Transverse colon (tissue), 4 donors: Measurements from ENCODE around the gene SYNPO2. TPM values are rescaled to one million over a fixed set of nuclear protein-coding genes. Genes with fewer than 3 reads are reported as not detected.

Experiments
- DNase-seq: peaks from one replicate; pipeline ENCODE4 v3.0.0-alpha.2; 2019
- H3K27ac ChIP-seq, 4 donors: fragments of 200-600 bp; sonication (generic); 2 replicates each; pipeline ENCODE4 v1.5.1; 2016 to 2018; ENCODE audit warnings: inconsistent platforms in 4 of 4
- H3K27me3 ChIP-seq: fragments of 200-600 bp; sonication (generic); 2 replicates; pipeline ENCODE4 v1.5.1; 2017; ENCODE audit warnings: inconsistent platforms
- H3K36me3 ChIP-seq, 4 donors: fragments of 200-600 bp; sonication (generic); 2 replicates each; pipeline ENCODE4 v1.5.1; 2017 to 2019; ENCODE audit warnings: inconsistent platforms in 4 of 4
- H3K4me1 ChIP-seq, 4 donors: fragments of 200-600 bp; sonication (generic); 2 replicates each; pipeline ENCODE4 v1.5.1; 2017 to 2020; ENCODE audit warnings: inconsistent platforms in 4 of 4
- H3K4me3 ChIP-seq, 4 donors: fragments of 200-600 bp; sonication (generic); 1 replicate in 1 of 4; 2 replicates in 3 of 4; pipeline versions ENCODE4 v1.5.1 to v1.6.1; 2017 to 2019; ENCODE audit warnings: inconsistent platforms in 4 of 4
- H3K9me3 ChIP-seq, 2 donors: fragments of 200-600 bp; sonication (generic); 2 replicates each; pipeline ENCODE4 v1.5.1; 2017 to 2019; ENCODE audit warnings: inconsistent platforms in 2 of 2
- EP300 ChIP-seq: sonication (generic); formaldehyde crosslinking; IDR thresholded peaks from one replicate; pipeline ENCODE4 v1.6.1; 2017; ENCODE audit warnings: antibody characterized with exemption, low read depth
- POLR2A ChIP-seq: fragments of 450-650 bp; IDR thresholded peaks from one replicate; pipeline ENCODE4 v1.6.1; 2016; ENCODE audit warnings: antibody characterized with exemption, mild to moderate bottlenecking, moderate library complexity
- POLR2AphosphoS5 ChIP-seq, 3 donors: sonication (generic); formaldehyde crosslinking; IDR thresholded peaks; one replicate each; pipeline ENCODE4 v1.6.1; 2016; ENCODE audit warnings: antibody characterized with exemption in 3 of 3
- WGBS, 2 donors: methylation state at CpG; one replicate each; pipeline ENCODE4 v1.1.5; 2018; ENCODE audit warnings: low coverage in 1 of 2; 5-methylcytosine and 5-hydroxymethylcytosine counted together
- in situ Hi-C, 4 donors: fragments of 200-750 bp; cut with MboI; loops; one replicate each; pipeline versions ENCODE4 v1.15.0 to v1.15.1; 2017; ENCODE audit warnings: low sequenced_read_pairs in 3 of 4, low pct_ligation_motif_present in 1 of 4, low pct_unique_long_range_greater_than_20kb in 1 of 4
- intact Hi-C: fragments of 100-400 bp; cut with DNase I; formaldehyde crosslinking; loops from one replicate; pipeline ENCODE4 v1.15.1; 2023; ENCODE audit warnings: low total_unique reads
- total RNA-seq, 4 donors: library from RNA; depleted of rRNA; stranded (reverse); fragments of >200 nt; gene quantifications; one replicate each; pipeline ENCODE4 v1.1.0, GENCODE V29; 2016
- TF ChIP-seq, protein P1 (sequence below), 5 experiments: fragments of 200-600 bp in 3 of 5; fragments of 450-650 bp in 2 of 5; sonication (generic) in 3 of 5; IDR thresholded peaks; 1 replicate in 2 of 5; 2 replicates in 3 of 5; pipeline ENCODE4 v1.5.1; 2016 to 2017; ENCODE audit warnings: antibody characterized with exemption in 5 of 5, inconsistent platforms in 3 of 5, mild to moderate bottlenecking in 2 of 5, moderate library complexity in 1 of 5

The SYNPO2 gene
- total RNA-seq, 4 donors from 2014 or later: 99.7 to 400 (median 145) TPM

DNA sequence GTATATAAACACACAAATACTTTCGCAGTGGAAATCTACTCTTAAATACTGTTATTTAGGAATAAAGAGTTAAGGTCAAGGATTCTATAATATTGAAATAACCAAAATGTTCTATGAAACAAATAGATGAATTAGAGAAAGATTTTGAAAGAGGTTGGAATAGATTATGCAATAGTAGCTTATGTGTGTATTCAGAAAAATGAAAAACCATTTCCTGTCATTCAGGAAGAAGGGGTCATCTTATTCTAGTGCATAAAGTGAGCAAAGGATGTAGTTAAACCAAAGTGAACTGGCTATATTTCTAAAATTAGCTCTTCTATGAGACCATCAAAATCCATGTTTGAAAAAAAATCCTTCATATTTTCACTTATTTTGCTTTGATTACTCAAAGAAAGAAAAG, 217.0 kb downstream of the SYNPO2 start:
- H3K27ac ChIP-seq: no peak overlapping the region
- no peaks in the 10 kb centered on the region for H3K27me3 ChIP-seq
- no peak for TF ChIP-seq POLR2A
- TF ChIP-seq EP300: no peak
- TF ChIP-seq POLR2AphosphoS5 (IDR thresholded peaks at IDR 0.05): no peak
- TF ChIP-seq, protein P1, sequence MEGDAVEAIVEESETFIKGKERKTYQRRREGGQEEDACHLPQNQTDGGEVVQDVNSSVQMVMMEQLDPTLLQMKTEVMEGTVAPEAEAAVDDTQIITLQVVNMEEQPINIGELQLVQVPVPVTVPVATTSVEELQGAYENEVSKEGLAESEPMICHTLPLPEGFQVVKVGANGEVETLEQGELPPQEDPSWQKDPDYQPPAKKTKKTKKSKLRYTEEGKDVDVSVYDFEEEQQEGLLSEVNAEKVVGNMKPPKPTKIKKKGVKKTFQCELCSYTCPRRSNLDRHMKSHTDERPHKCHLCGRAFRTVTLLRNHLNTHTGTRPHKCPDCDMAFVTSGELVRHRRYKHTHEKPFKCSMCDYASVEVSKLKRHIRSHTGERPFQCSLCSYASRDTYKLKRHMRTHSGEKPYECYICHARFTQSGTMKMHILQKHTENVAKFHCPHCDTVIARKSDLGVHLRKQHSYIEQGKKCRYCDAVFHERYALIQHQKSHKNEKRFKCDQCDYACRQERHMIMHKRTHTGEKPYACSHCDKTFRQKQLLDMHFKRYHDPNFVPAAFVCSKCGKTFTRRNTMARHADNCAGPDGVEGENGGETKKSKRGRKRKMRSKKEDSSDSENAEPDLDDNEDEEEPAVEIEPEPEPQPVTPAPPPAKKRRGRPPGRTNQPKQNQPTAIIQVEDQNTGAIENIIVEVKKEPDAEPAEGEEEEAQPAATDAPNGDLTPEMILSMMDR (IDR thresholded peaks at IDR 0.05): no peak
- 93 to 100% methylated on average over 1 of the region's 1 CpG for WGBS, 2 donors
- no peak for DNase-seq
- H3K4me1 ChIP-seq: peaks cover 4 to 47% (median 20%) of the 10 kb centered on the region in 4 donors
- no peaks in the 10 kb centered on the region for H3K36me3 ChIP-seq
- no peaks in the 10 kb centered on the region for H3K9me3 ChIP-seq
- in situ Hi-C loops: no loop called here
- intact Hi-C loops: no loop called here
- H3K4me3 ChIP-seq: no peak overlapping the region

DNA sequence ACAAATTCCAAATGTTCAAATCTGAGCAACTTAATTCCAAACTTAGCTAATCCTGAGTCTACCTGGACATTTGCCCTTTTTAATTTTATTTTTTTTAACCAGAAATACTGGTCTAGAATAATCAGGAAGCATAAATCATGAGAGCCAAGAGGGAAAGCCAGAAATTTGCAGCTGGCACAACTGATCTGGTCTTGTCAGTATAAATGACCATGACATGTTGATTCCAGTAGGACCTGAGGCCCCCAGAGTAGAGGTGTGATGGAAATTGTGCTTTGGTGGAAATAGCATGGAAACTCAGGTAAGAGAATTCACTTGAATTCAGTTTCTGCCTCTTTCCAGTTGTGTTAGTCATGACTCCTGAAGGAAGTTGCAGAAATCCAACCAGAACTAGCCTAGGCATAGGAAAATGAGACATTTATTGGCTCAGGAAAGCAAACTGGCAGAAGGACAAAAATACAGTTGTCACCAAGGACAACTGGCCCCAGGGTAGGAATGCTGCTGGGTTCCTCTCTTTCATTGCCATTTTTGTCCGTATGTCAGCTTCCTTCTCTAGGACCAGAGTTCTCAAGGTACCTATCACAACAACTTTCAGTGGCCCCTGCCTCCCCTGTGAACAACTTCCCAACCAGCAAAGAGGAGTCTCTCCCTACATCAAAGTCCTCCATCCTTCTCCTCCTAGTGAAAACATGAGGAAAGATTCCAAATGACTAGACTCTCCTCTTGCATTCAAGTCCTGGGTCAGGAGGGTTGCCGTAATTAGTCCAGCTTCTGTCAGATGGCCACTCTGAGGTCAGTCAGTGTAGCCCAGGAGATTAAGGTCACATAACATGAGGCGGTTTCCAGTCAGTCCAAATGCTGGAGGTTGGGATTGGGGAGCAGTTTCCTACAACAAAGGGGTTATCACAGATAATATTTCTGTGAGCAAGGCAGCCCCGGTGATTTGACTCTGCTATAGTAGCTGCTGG, 217.7 kb downstream of the SYNPO2 start:
- H3K27ac ChIP-seq: no peak overlapping the region
- TF ChIP-seq, protein P1 (IDR thresholded peaks at IDR 0.05): no peak
- TF ChIP-seq POLR2AphosphoS5 (IDR thresholded peaks at IDR 0.05) (no peak), EP300 (no peak), POLR2A (no peak)
- no peak overlapping the region for H3K4me3 ChIP-seq
- in situ Hi-C loops (no loop called here), intact Hi-C loops (no loop called here)
- no peak for DNase-seq
- no peaks in the 10 kb centered on the region for H3K36me3 ChIP-seq
- H3K9me3 ChIP-seq: no peaks in the 10 kb centered on the region
- peaks cover 0 to 43% (median 20%) of the 10 kb centered on the region in 4 donors for H3K4me1 ChIP-seq
- H3K27me3 ChIP-seq: no peaks in the 10 kb centered on the region
- 70 to 81% methylated on average over 2 to 4 of the region's 4 CpGs for WGBS, 2 donors

DNA sequence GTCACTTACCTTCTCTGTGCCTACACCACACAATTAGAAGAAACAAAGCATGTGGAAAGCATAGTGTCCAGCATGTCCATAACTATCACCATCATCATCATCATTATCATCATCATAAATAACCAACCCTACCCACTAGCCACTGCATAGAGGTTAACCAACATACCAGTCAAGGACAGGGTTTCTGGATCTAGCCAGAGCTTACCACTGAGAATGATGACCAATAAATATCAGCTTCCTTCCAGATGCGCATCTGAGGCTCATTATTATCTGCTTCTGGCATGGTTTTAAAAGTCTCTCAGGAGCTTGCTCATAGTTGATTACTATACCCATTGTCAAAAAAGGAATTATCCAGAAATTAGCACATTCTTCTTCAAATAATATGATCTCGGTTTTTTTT, 221.5 kb downstream of the SYNPO2 start:
- intact Hi-C loops (no loop called here), in situ Hi-C loops (no loop called here)
- no peaks in the 10 kb centered on the region for H3K36me3 ChIP-seq
- 90 to 94% methylated on average over 2 of the region's 2 CpGs for WGBS, 2 donors
- H3K27me3 ChIP-seq: no peaks in the 10 kb centered on the region
- no peak overlapping the region for H3K27ac ChIP-seq
- H3K4me1 ChIP-seq: peaks cover 0 to 23% (median 5%) of the 10 kb centered on the region in 4 donors
- no peaks in the 10 kb centered on the region for H3K9me3 ChIP-seq
- DNase-seq: no peak
- no peak overlapping the region for H3K4me3 ChIP-seq
- TF ChIP-seq, protein P1 (IDR thresholded peaks at IDR 0.05): no peak
- TF ChIP-seq POLR2A: no peak
- TF ChIP-seq EP300: no peak
- TF ChIP-seq POLR2AphosphoS5 (IDR thresholded peaks at IDR 0.05): no peak

Other genes with a start within 250 kb of the SYNPO2 start
- gene METTL14, start 203.5 kb upstream of the SYNPO2 start, total RNA-seq: 10 to 100 TPM in 3 of 4 donors, 1 to 10 TPM in 1; 9.8 to 43.0 (median 27.6) TPM
- 10 to 100 TPM in 3 of 4 donors, 1 to 10 TPM in 1; 9.7 to 37.9 (median 17.0) TPM for gene SEC24D, start 52.7 kb upstream of the SYNPO2 start, total RNA-seq
- under 1 TPM in 2 of 4 donors, not detected in 2; 0.27 to 0.32 TPM for gene MYOZ2, start 247.0 kb downstream of the SYNPO2 start, total RNA-seq